Ishikawa (cell line): ENCODE data around the gene PF4V1.

Source experiments
- CEBPB ChIP-seq: IDR thresholded peaks from 2 replicates; pipeline ENCODE4 v1.6.1; 2012
- CREB1 ChIP-seq: IDR thresholded peaks from 2 replicates; pipeline ENCODE4 v1.6.1; 2012; ENCODE audit warnings: low read depth
- EGR1 ChIP-seq: IDR thresholded peaks from 2 replicates; pipeline ENCODE4 v1.6.1; 2012
- EP300 ChIP-seq: IDR thresholded peaks from 2 replicates; pipeline ENCODE4 v1.6.1; 2012; ENCODE audit warnings: borderline replicate concordance
- FOXM1 ChIP-seq: IDR thresholded peaks from 2 replicates; pipeline ENCODE4 v1.6.1; 2012; ENCODE audit warnings: low read depth, borderline replicate concordance
- MAX ChIP-seq: IDR thresholded peaks from 2 replicates; pipeline ENCODE4 v1.6.1; 2012
- NFIC ChIP-seq: IDR thresholded peaks from 2 replicates; pipeline ENCODE4 v1.6.1; 2012
- RAD21 ChIP-seq: IDR thresholded peaks from 2 replicates; pipeline ENCODE4 v1.6.1; 2012; ENCODE audit warnings: low read depth
- REST ChIP-seq: IDR thresholded peaks from 2 replicates; pipeline ENCODE4 v1.6.1; 2012; ENCODE audit warnings: low read depth, mild to moderate bottlenecking
- TAF1 ChIP-seq: IDR thresholded peaks from 2 replicates; pipeline ENCODE4 v1.6.1; 2012; ENCODE audit warnings: low read depth, mild to moderate bottlenecking
- TCF12 ChIP-seq: IDR thresholded peaks from 2 replicates; pipeline ENCODE4 v1.6.1; 2012; ENCODE audit warnings: low read depth
- TEAD4 ChIP-seq: IDR thresholded peaks from 2 replicates; pipeline ENCODE4 v1.6.1; 2012
- USF1 ChIP-seq: IDR thresholded peaks from 2 replicates; pipeline ENCODE4 v1.6.1; 2012
- YY1 ChIP-seq: IDR thresholded peaks from 2 replicates; pipeline ENCODE4 v1.6.1; 2012; ENCODE audit warnings: low read depth
- ZBTB7A ChIP-seq: IDR thresholded peaks from 2 replicates; pipeline ENCODE4 v1.6.1; 2012; ENCODE audit warnings: low read depth

The PF4V1 gene

GRCh38 chr4:73902038-73902637, 49.0 kb downstream of the PF4V1 start:
- TF ChIP-seq MAX = no peak
- no peak for TF ChIP-seq FOXM1
- TF ChIP-seq EGR1 = no peak
- TF ChIP-seq YY1 = no peak
- no peak for TF ChIP-seq TEAD4
- no peak for TF ChIP-seq CREB1
- no peak for TF ChIP-seq TAF1
- TF ChIP-seq USF1 = no peak
- no peak for TF ChIP-seq NFIC
- no peak for TF ChIP-seq REST
- no peak for TF ChIP-seq CEBPB
- TF ChIP-seq ZBTB7A = no peak
- TF ChIP-seq RAD21 = no peak
- no peak for TF ChIP-seq EP300
- TF ChIP-seq TCF12 = no peak

- TF ChIP-seq ZBTB7A (no peak), YY1 (no peak), EP300 (no peak), USF1 (no peak), CREB1 (no peak), FOXM1 (no peak), EGR1 (no peak), MAX (no peak), CEBPB (no peak), REST (no peak), NFIC (no peak), TCF12 (no peak), TAF1 (no peak), RAD21 (no peak), TEAD4 (no peak)
These were observed 49.9 kb downstream of the PF4V1 start for GRCh38 chr4:73902817-73903547.
